Endothelial cell (in vitro differentiated cells): Measurements from ENCODE around the gene SNAPC5. TPM values are rescaled to one million over a fixed set of nuclear protein-coding genes. Genes with fewer than 3 reads are reported as not detected.
A peak's percentile ranks its signal among the peaks of the same experiment; 100 is the strongest.

Source experiments
- DNase-seq: peaks from one replicate; pipeline ENCODE4 v3.0.0; 2021; ENCODE audit warnings: low spot score
- H3K27ac Mint-ChIP-seq: one replicate; pipeline ENCODE4 v1.8.0; 2021; ENCODE audit warnings: mixed read lengths, inconsistent platforms; ENCODE audit not compliant: unreplicated experiment
- H3K27me3 Mint-ChIP-seq: one replicate; pipeline ENCODE4 v1.8.0; 2021; ENCODE audit warnings: mild to moderate bottlenecking, moderate library complexity, mixed read lengths, inconsistent platforms; ENCODE audit not compliant: unreplicated experiment
- H3K36me3 Mint-ChIP-seq: one replicate; pipeline ENCODE4 v1.8.0; 2021; ENCODE audit warnings: mild to moderate bottlenecking, low read depth, mixed read lengths, inconsistent platforms; ENCODE audit not compliant: unreplicated experiment
- H3K4me1 Mint-ChIP-seq: one replicate; pipeline ENCODE4 v1.8.0; 2021; ENCODE audit warnings: mild to moderate bottlenecking, mixed read lengths, inconsistent platforms; ENCODE audit not compliant: unreplicated experiment
- H3K4me3 Mint-ChIP-seq: one replicate; pipeline ENCODE4 v1.8.0; 2021; ENCODE audit warnings: mild to moderate bottlenecking, mixed read lengths, inconsistent platforms; ENCODE audit not compliant: unreplicated experiment
- H3K9me3 Mint-ChIP-seq: one replicate; pipeline ENCODE4 v1.8.0; 2021; ENCODE audit warnings: mixed read lengths, inconsistent platforms; ENCODE audit not compliant: unreplicated experiment
- CTCF ChIP-seq: fragments of 200-600 bp; sonication (generic); IDR thresholded peaks from one replicate; pipeline ENCODE4 v1.5.0; 2021; ENCODE audit warnings: antibody characterized with exemption; ENCODE audit not compliant: unreplicated experiment
- total RNA-seq: library from RNA; stranded (reverse); fragmentation: NEBNext Ultra II Directional; extraction: Animal tissue kit (Norgen Biotek cat#: 25700); gene quantifications from one replicate; pipeline ENCODE4 v1.2.1, GENCODE V29; 2021; ENCODE audit not compliant: unreplicated experiment

SNAPC5 gene
- total RNA-seq, 1 donor from 2014 or later = 16.2 TPM

GRCh38 chr15:66488525-66488924 lies 9.0 kb downstream of the SNAPC5 start:
- no peak for DNase-seq
- no peaks in the 10 kb centered on the region for H3K9me3 Mint-ChIP-seq
- H3K27me3 Mint-ChIP-seq = peaks cover 5% of the 10 kb centered on the region
- H3K4me3 Mint-ChIP-seq = no peak overlapping the region
- peaks cover 7% of the 10 kb centered on the region for H3K4me1 Mint-ChIP-seq
- H3K36me3 Mint-ChIP-seq = peaks cover 55% of the 10 kb centered on the region
- no peak overlapping the region for H3K27ac Mint-ChIP-seq
- no peak for TF ChIP-seq CTCF

DNA sequence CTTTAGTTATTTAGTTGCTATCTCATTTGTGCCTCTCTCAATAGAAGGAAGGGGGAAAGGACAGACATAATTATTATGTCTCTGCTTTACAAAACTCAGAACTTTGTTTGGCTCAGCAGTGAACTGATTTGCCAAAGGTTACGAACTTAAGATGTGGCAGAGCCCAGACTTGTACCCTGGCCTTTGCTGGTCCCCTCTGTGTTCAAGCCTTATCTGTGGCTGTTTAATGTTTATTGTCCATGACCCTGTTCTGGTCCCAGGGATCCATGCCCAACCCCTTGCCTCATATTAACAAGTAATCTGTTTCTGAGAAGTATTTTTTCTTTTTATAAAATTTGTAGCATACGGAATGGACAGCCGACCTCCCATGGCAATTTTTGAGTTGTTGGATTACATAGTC lies 10.7 kb downstream of the SNAPC5 start:
- no peak for TF ChIP-seq CTCF
- DNase-seq = no peak
- Mint-ChIP-seq H3K9me3 (no peaks in the 10 kb centered on the region), H3K4me3 (no peak overlapping the region), H3K27me3 (peaks cover 9% of the 10 kb centered on the region), H3K36me3 (peaks cover 61% of the 10 kb centered on the region), H3K27ac (no peak overlapping the region), H3K4me1 (no peaks in the 10 kb centered on the region)

DNA sequence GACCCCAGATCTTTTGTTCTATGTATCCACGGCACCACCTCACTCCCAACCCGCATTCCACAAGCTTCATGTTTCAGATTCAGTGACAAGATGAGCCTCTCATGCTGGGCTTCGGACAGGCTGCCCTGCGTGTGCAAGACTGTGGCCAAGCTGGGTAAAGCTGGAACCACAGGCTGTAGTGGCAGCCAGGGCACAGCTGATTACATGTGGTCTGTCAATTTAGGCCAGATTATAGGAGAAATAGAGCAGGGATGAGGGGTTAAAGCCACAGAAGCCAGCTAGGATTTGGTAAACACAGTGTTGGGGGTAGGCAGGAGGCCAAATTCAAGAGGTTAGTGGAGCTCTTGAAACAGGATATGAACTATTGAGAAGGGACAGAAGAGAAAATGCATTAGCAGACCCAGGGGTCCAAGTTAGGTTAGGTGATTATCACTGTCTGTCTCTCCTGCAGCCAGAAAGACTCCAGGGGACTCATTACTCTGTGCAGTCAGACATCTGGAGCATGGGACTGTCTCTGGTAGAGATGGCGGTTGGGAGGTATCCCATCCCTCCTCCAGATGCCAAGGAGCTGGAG lies 12.9 kb downstream of the SNAPC5 start:
- Mint-ChIP-seq H3K27ac (peak overlapping the region; percentile 71), H3K36me3 (peaks cover 57% of the 10 kb centered on the region), H3K4me1 (no peaks in the 10 kb centered on the region), H3K9me3 (no peaks in the 10 kb centered on the region), H3K4me3 (peak overlapping the region; percentile 47), H3K27me3 (peaks cover 11% of the 10 kb centered on the region)
- DNase-seq = no peak
- TF ChIP-seq CTCF = no peak

- Mint-ChIP-seq H3K27ac (no peak overlapping the region), H3K27me3 (peaks cover 15% of the 10 kb centered on the region), H3K4me3 (peak overlapping the region; percentile 80), H3K36me3 (peaks cover 47% of the 10 kb centered on the region), H3K4me1 (no peaks in the 10 kb centered on the region), H3K9me3 (no peaks in the 10 kb centered on the region)
- DNase-seq = no peak
- TF ChIP-seq CTCF = no peak
Measured at GRCh38 chr15:66483131-66483566, 14.4 kb downstream of the SNAPC5 start.

GRCh38 chr15:66482539-66482938 lies 15.0 kb downstream of the SNAPC5 start:
- Mint-ChIP-seq H3K27me3 (peaks cover 15% of the 10 kb centered on the region), H3K9me3 (no peaks in the 10 kb centered on the region), H3K36me3 (peaks cover 41% of the 10 kb centered on the region), H3K4me1 (no peaks in the 10 kb centered on the region), H3K4me3 (peak overlapping the region; percentile 14), H3K27ac (peak overlapping the region; percentile 27)
- TF ChIP-seq CTCF = no peak
- DNase-seq = no peak
